ENCODE measurements around the gene CARS1. TPM values are rescaled to one million over a fixed set of nuclear protein-coding genes. Genes with fewer than 3 reads are reported as not detected.

CARS1 gene
- total and polyA plus RNA-seq, 10 of the 15 experiments (the other 5 are each of a cell fraction or from before 2014, with no cell fraction given): 7.8 to 60.6 (median 45.7) TPM

DNA sequence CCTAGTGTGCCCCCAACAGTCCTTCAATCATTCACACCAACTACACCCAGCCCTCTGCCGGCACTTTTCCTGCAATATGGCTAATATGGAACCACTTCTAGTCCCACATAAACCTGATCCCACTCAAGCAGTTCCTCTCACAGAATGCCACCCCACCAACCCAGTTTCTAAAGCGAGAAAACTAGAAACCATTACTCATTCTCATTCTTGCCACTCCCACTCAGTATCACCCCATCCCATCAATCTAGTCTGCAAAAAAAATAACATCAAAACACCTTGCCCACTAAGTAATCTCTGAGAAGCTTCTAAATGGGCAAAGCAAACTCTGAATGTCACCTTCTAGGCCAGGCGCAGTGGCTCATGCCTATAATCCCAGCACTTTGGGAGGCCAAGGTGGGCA, 83.0 kb downstream of the CARS1 start:
- H3K9me3 ChIP-seq (replicated peaks; ENCODE audit: control insufficient read depth, insufficient read depth, low read length): no peaks in the 10 kb centered on the region
- no peaks in the 10 kb centered on the region for H3K4me1 ChIP-seq (ENCODE audit: control insufficient read depth, insufficient read depth, low read length)
- ChIA-PET RAD21 (ENCODE audit: unreplicated experiment) (interaction anchor here (0.8 to 3.5 kb wide), 3 partner anchors 18 to 117 kb away, joined by 6 to 23 read pairs (median 12); partner anchors contain the start of gene NAP1L4), POLR2A (interaction anchor here (1.0 to 2.1 kb wide), 2 partner anchors 15 to 17 kb away, joined by 3 to 5 read pairs; no protein-coding TSS in a partner anchor), CTCF (interaction anchor here (0.8 to 3.6 kb wide), 6 partner anchors 9 to 116 kb away, joined by 3 to 41 read pairs (median 6); no protein-coding TSS in a partner anchor), SMC1A (ENCODE audit: uncharacterized antibody, unreplicated experiment) (interaction anchor here (0.6 to 3.7 kb wide), 5 partner anchors 15 to 55 kb away, joined by 3 to 24 read pairs (median 4); no protein-coding TSS in a partner anchor)
- no peak overlapping the region for H3K4me2 ChIP-seq (ENCODE audit: control insufficient read depth, insufficient read depth)
- intact Hi-C loops (cut with micrococcal nuclease; ENCODE audit: unreplicated experiment): loop anchor here (10.0 kb wide), 1 partner anchor 121 kb away; no protein-coding TSS in a partner anchor
- no peak overlapping the region for H3K9ac ChIP-seq (ENCODE audit: control insufficient read depth, insufficient read depth, low read length)
- DNase-seq (ENCODE audit: low read depth, low spot score): no peak
- no peak overlapping the region for H3K27ac ChIP-seq (ENCODE audit: control insufficient read depth, insufficient read depth)
- BruUV-seq (replicated peaks): no TSS peak
- peaks cover 27 to 49% of the 10 kb centered on the region in 2 experiments for H3K36me3 ChIP-seq (ENCODE audit: control insufficient read depth in 2 of 2, insufficient read depth in 2 of 2, low read length in 1 of 2)
- peaks cover 10% of the 10 kb centered on the region for H3K79me2 ChIP-seq (ENCODE audit: control insufficient read depth, insufficient read depth, low read length)
- no peak overlapping the region for H3K4me3 ChIP-seq
- in situ Hi-C loops (cut with MboI): no loop called here
- FAIRE-seq: no peak
- H4K20me1 ChIP-seq (ENCODE audit: control insufficient read depth, insufficient read depth): no peaks in the 10 kb centered on the region
- H3K27me3 ChIP-seq (replicated peaks in 1 of 2; ENCODE audit: control insufficient read depth in 2 of 2, insufficient read depth in 2 of 2, low read length in 1 of 2): no peaks in the 10 kb centered on the region
- WGBS (ENCODE audit: insufficient coverage, insufficient replicate concordance, low lambda C conversion rate, missing lambda C conversion rate): 100% methylated on average over 3 of the region's 3 CpGs
- ATAC-seq: no peak
- H2AFZ ChIP-seq (ENCODE audit: control insufficient read depth, low read depth, low read length): no peak overlapping the region
- TF ChIP-seq NFYB (IDR thresholded peaks at IDR 0.05; ENCODE audit: insufficient read depth, low read depth, low read length) (no peak), POLR2AphosphoS2 (IDR thresholded peaks at IDR 0.05; ENCODE audit: low read depth, low read length) (no peak), RB1 (IDR thresholded peaks at IDR 0.05; ENCODE audit: borderline replicate concordance) (no peak), ATF7 (IDR thresholded peaks at IDR 0.05; ENCODE audit: low read depth) (no peak), MXI1 (IDR thresholded peaks at IDR 0.05; ENCODE audit: low read depth, low read length) (no peak), MYC (IDR thresholded peaks at IDR 0.05; ENCODE audit: insufficient read depth, insufficient read length, insufficient replicate concordance, low read length, severe bottlenecking) (no peak), MEF2A (IDR thresholded peaks at IDR 0.05; ENCODE audit: insufficient read depth, low read depth, low read length) (no peak), NR2F1 (conservative IDR thresholded peaks at IDR 0.05) (no peak)
- TF ChIP-seq, protein P1, sequence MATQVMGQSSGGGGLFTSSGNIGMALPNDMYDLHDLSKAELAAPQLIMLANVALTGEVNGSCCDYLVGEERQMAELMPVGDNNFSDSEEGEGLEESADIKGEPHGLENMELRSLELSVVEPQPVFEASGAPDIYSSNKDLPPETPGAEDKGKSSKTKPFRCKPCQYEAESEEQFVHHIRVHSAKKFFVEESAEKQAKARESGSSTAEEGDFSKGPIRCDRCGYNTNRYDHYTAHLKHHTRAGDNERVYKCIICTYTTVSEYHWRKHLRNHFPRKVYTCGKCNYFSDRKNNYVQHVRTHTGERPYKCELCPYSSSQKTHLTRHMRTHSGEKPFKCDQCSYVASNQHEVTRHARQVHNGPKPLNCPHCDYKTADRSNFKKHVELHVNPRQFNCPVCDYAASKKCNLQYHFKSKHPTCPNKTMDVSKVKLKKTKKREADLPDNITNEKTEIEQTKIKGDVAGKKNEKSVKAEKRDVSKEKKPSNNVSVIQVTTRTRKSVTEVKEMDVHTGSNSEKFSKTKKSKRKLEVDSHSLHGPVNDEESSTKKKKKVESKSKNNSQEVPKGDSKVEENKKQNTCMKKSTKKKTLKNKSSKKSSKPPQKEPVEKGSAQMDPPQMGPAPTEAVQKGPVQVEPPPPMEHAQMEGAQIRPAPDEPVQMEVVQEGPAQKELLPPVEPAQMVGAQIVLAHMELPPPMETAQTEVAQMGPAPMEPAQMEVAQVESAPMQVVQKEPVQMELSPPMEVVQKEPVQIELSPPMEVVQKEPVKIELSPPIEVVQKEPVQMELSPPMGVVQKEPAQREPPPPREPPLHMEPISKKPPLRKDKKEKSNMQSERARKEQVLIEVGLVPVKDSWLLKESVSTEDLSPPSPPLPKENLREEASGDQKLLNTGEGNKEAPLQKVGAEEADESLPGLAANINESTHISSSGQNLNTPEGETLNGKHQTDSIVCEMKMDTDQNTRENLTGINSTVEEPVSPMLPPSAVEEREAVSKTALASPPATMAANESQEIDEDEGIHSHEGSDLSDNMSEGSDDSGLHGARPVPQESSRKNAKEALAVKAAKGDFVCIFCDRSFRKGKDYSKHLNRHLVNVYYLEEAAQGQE (IDR thresholded peaks at IDR 0.05; ENCODE audit: low read depth, low read length): no peak
- TF ChIP-seq, protein P2, sequence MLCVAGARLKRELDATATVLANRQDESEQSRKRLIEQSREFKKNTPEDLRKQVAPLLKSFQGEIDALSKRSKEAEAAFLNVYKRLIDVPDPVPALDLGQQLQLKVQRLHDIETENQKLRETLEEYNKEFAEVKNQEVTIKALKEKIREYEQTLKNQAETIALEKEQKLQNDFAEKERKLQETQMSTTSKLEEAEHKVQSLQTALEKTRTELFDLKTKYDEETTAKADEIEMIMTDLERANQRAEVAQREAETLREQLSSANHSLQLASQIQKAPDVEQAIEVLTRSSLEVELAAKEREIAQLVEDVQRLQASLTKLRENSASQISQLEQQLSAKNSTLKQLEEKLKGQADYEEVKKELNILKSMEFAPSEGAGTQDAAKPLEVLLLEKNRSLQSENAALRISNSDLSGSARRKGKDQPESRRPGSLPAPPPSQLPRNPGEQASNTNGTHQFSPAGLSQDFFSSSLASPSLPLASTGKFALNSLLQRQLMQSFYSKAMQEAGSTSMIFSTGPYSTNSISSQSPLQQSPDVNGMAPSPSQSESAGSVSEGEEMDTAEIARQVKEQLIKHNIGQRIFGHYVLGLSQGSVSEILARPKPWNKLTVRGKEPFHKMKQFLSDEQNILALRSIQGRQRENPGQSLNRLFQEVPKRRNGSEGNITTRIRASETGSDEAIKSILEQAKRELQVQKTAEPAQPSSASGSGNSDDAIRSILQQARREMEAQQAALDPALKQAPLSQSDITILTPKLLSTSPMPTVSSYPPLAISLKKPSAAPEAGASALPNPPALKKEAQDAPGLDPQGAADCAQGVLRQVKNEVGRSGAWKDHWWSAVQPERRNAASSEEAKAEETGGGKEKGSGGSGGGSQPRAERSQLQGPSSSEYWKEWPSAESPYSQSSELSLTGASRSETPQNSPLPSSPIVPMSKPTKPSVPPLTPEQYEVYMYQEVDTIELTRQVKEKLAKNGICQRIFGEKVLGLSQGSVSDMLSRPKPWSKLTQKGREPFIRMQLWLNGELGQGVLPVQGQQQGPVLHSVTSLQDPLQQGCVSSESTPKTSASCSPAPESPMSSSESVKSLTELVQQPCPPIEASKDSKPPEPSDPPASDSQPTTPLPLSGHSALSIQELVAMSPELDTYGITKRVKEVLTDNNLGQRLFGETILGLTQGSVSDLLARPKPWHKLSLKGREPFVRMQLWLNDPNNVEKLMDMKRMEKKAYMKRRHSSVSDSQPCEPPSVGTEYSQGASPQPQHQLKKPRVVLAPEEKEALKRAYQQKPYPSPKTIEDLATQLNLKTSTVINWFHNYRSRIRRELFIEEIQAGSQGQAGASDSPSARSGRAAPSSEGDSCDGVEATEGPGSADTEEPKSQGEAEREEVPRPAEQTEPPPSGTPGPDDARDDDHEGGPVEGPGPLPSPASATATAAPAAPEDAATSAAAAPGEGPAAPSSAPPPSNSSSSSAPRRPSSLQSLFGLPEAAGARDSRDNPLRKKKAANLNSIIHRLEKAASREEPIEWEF (IDR thresholded peaks at IDR 0.05; ENCODE audit: insufficient replicate concordance, low read depth, low read length): no peak
- TF ChIP-seq, protein P3, sequence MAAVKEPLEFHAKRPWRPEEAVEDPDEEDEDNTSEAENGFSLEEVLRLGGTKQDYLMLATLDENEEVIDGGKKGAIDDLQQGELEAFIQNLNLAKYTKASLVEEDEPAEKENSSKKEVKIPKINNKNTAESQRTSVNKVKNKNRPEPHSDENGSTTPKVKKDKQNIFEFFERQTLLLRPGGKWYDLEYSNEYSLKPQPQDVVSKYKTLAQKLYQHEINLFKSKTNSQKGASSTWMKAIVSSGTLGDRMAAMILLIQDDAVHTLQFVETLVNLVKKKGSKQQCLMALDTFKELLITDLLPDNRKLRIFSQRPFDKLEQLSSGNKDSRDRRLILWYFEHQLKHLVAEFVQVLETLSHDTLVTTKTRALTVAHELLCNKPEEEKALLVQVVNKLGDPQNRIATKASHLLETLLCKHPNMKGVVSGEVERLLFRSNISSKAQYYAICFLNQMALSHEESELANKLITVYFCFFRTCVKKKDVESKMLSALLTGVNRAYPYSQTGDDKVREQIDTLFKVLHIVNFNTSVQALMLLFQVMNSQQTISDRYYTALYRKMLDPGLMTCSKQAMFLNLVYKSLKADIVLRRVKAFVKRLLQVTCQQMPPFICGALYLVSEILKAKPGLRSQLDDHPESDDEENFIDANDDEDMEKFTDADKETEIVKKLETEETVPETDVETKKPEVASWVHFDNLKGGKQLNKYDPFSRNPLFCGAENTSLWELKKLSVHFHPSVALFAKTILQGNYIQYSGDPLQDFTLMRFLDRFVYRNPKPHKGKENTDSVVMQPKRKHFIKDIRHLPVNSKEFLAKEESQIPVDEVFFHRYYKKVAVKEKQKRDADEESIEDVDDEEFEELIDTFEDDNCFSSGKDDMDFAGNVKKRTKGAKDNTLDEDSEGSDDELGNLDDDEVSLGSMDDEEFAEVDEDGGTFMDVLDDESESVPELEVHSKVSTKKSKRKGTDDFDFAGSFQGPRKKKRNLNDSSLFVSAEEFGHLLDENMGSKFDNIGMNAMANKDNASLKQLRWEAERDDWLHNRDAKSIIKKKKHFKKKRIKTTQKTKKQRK (IDR thresholded peaks at IDR 0.05; ENCODE audit: low read depth, low read length): no peak

Measured in GM12878 (cell line).